GM12873 (cell line): ENCODE results near the gene MFNG.
A peak's percentile ranks its signal among the peaks of the same experiment; 100 is the strongest.

Experiments used
- TF ChIP-seq, protein P1 (sequence below): IDR thresholded peaks from 2 replicates; pipeline ENCODE4 v1.5.1; 2012; ENCODE audit warnings: low read depth, mild to moderate bottlenecking, moderate library complexity, low read length, control low read depth; ENCODE audit not compliant: insufficient read depth; ENCODE audit errors: missing control alignments

MFNG gene

DNA sequence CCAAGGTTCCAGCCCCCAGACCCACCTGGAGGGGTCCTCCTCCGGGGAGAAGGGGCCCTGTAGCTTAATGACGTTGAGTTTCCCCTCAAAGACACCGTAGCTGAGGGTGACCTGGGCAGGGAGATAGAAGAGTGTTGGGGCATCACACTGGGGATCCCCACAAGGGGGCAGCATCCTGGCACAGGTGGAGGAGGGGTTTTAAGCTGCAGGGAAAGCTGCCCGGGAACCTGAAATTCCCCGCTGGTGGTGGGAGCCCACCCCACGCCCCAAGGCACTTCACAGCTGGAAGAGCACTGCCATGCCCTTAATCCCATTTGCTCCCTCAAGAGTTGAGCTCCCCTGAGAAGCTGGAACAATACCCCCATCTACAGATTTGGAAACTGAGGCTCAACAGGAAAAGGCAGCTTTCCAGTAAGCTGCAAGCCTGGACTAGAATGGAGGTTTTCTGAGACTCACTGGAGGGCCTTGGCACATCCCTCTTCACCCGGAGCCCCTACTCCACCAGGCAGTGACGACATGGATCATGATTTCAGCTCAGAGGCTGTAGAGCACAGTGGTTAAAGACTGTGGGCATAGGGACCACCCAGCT is 13.7 kb downstream of the MFNG start:
- TF ChIP-seq, protein P1, sequence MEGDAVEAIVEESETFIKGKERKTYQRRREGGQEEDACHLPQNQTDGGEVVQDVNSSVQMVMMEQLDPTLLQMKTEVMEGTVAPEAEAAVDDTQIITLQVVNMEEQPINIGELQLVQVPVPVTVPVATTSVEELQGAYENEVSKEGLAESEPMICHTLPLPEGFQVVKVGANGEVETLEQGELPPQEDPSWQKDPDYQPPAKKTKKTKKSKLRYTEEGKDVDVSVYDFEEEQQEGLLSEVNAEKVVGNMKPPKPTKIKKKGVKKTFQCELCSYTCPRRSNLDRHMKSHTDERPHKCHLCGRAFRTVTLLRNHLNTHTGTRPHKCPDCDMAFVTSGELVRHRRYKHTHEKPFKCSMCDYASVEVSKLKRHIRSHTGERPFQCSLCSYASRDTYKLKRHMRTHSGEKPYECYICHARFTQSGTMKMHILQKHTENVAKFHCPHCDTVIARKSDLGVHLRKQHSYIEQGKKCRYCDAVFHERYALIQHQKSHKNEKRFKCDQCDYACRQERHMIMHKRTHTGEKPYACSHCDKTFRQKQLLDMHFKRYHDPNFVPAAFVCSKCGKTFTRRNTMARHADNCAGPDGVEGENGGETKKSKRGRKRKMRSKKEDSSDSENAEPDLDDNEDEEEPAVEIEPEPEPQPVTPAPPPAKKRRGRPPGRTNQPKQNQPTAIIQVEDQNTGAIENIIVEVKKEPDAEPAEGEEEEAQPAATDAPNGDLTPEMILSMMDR: peak; percentile 65

DNA sequence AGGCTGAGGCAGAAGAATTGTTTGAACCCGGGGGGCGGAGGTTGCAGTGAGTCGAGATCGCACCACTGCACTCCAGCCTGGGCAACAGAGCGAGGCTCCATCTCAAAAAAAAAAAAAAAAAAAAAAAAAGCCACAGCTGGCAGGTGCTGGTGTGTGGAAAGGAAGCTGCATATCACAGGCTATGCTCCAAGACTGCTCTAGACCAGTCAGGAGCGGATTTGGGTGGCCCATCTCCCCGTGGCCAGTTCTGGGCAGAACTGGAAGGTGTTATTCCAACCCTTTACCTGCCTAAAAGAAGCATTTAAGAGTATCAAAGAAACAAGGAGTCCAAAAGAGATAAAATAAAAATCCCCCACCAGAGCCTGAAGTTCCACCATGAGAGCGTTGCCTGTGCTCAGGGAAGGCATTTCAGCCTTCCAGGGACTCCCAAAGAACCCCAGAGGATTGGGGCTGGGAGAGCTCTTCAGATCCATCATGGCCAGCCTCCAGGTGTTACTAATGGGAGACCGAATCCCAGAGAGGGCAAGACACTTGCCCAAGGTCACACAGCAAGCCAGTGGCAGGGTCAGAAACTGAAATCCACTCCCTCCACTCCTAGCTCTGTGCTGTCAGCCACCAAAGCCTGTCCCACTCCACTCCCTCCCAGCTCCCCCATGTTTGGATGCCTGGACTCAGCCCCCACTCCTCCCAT is 14.3 kb downstream of the MFNG start:
- TF ChIP-seq, protein P1: no peak

GRCh38 chr22:37470087-37470445 is 16.1 kb downstream of the MFNG start:
- TF ChIP-seq, protein P1: no peak

DNA sequence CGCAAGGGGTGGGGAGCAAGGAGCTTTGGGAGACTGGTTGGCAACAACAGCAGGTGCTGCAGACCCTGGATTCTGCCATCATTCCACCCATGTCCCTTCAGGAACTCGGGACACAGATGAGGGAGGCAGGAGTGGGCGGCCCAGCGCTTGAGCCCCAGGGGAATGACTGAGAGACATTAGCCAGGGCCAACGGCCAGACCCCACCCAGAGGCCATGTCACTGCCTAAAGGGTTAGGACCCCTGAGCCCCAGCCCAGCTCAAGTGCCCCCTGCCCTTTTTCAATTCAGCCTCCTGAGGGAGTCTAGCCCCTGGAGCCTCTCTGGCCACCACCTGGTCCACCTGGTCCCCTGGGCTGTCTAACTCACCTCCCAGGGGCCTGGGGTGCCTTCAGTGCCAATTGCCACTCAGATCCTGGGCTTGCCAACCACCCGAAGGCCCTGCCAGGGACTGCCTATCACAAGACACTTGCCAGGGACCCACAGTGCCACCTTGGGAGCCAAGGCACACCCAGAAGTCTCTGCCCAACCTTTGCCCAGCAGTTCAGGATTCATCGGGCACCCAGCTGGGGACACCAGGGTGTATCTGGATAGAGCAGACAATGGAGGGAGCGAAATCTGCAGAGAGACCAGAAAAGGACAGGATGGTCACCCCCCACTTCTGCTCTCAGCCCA is 16.6 kb downstream of the MFNG start:
- TF ChIP-seq, protein P1: no peak

DNA sequence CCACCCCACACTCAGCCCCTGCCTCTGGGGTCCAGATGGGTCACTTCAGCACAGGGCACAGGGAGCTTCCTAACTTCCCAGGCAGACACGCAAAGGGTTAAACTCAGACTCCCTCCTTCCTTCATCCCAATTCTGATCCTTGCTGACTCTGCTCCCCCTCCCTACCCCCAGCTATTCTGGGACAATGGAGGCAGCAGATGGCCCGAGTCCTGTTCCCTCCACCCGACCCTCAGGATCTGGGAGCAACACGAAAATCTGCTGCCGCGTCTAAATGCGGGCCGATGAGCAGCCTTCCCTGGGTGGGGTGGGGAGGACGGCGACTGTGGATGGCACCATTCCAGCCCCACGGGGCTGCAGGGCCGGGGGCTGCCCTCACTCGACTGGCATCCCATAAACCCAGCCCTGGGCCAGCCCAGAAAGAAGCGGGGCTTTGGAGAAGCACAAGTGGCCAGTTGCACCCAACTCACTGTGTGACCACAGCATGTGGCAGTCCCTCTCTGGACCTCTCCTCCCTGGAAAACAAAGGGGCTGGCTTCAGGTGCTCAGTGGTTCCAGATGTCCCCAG is 18.7 kb downstream of the MFNG start:
- TF ChIP-seq, protein P1: no peak

DNA sequence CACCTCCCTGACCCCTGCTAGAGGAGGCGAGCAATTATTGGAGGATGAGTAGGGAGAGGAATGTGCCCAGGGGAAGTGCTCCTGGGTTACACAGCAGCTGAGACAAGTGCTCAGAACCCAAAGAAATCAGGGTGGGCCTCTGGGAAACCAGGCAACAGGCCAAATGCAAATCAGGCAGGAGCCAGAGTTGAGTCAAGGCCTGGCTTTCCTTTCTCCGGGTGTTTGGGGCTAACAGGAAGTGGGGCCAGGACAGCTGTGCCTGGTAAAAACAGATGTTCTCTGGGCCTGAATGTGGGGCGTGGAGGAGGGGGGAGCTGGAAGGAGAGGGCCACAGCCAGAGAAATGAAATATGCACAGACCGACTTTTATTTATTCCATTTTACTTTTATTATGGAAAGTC is 22.0 kb downstream of the MFNG start:
- TF ChIP-seq, protein P1: no peak

DNA sequence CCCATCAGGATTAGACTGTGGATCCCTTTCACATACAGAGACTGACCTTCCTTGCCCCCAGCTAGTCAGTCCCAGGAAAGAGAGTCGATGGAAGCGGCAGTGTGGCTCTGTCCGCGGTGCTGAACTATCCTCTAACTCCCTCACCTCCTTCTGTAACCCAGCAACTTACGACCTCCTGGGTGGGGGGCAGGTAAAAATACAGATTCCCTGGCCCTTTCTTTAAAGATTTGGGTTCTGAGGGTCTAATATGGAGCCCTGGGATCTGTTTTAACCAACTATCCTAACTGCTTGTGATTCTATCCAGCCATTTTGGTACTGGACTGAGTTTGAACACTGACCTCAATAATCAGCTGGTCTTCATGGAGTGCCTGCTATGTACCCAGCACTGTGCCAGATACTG is 23.2 kb downstream of the MFNG start:
- TF ChIP-seq, protein P1: no peak
